ENCODE results near the gene EDARADD.
"Not testable (repeated sequence)": the region's sequence is repeated elsewhere in the genome, so short reads cannot be mapped to it uniquely, and the experiment has no call there.

DNA sequence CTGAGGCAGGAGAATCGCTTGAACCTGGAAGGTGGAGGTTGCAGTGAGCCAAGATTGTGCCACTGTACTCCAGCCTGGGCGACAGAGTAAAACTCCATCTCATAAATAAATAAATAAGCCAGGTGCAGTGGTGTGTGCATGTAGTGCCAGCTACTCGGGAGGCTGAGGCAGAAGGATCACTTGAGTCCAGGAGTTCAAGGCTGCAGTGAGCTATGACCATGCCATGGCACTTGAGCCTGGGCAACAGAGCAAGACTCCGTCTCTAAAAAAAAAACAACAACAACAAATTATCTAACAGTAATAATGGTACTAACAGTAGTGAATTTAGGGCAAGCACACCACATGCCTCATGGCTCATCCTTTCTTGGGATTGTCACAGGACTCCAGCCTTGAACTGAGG is 41.3 kb upstream of the EDARADD start:
- TF ChIP-seq, protein P1, sequence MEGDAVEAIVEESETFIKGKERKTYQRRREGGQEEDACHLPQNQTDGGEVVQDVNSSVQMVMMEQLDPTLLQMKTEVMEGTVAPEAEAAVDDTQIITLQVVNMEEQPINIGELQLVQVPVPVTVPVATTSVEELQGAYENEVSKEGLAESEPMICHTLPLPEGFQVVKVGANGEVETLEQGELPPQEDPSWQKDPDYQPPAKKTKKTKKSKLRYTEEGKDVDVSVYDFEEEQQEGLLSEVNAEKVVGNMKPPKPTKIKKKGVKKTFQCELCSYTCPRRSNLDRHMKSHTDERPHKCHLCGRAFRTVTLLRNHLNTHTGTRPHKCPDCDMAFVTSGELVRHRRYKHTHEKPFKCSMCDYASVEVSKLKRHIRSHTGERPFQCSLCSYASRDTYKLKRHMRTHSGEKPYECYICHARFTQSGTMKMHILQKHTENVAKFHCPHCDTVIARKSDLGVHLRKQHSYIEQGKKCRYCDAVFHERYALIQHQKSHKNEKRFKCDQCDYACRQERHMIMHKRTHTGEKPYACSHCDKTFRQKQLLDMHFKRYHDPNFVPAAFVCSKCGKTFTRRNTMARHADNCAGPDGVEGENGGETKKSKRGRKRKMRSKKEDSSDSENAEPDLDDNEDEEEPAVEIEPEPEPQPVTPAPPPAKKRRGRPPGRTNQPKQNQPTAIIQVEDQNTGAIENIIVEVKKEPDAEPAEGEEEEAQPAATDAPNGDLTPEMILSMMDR (optimal IDR thresholded peaks at IDR 0.05 in 1 of 3, IDR thresholded peaks at IDR 0.05 in 1 of 3, conservative IDR thresholded peaks at IDR 0.05 in 1 of 3; ENCODE audit: extremely low read depth in 1 of 3, insufficient read depth in 2 of 3, low read length in 3 of 3): not testable (repeated sequence)
- not testable (repeated sequence) for TF ChIP-seq EZH2 (IDR thresholded peaks at IDR 0.05; ENCODE audit: low read length)

All from keratinocyte (primary cell).